ENCODE results near the gene EFNB3.

- TF ChIP-seq, protein P1, sequence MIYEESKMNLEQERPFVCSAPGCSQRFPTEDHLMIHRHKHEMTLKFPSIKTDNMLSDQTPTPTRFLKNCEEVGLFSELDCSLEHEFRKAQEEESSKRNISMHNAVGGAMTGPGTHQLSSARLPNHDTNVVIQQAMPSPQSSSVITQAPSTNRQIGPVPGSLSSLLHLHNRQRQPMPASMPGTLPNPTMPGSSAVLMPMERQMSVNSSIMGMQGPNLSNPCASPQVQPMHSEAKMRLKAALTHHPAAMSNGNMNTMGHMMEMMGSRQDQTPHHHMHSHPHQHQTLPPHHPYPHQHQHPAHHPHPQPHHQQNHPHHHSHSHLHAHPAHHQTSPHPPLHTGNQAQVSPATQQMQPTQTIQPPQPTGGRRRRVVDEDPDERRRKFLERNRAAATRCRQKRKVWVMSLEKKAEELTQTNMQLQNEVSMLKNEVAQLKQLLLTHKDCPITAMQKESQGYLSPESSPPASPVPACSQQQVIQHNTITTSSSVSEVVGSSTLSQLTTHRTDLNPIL (CRISPR knock-in tag; IDR thresholded peaks at IDR 0.05; ENCODE audit: low read depth), result no peak
- TF ChIP-seq ZFP30 (CRISPR knock-in tag; IDR thresholded peaks at IDR 0.05) (no peak), TOX (CRISPR knock-in tag; IDR thresholded peaks at IDR 0.05; ENCODE audit: borderline replicate concordance) (no peak), BACH2 (CRISPR knock-in tag; IDR thresholded peaks at IDR 0.05; ENCODE audit: borderline replicate concordance) (no peak), GLIS3 (CRISPR knock-in tag; IDR thresholded peaks at IDR 0.05) (no peak), ZNF70 (CRISPR knock-in tag; IDR thresholded peaks at IDR 0.05) (no peak), ARNTL (CRISPR knock-in tag; IDR thresholded peaks at IDR 0.05; ENCODE audit: borderline replicate concordance, low read depth) (no peak), ZNF8 (CRISPR knock-in tag; IDR thresholded peaks at IDR 0.05) (no peak), OSR1 (CRISPR knock-in tag; IDR thresholded peaks at IDR 0.05) (no peak), RARB (CRISPR knock-in tag; IDR thresholded peaks at IDR 0.05) (no peak), ISL1 (CRISPR knock-in tag; IDR thresholded peaks at IDR 0.05) (no peak), ZFP3 (CRISPR knock-in tag; IDR thresholded peaks at IDR 0.05) (no peak), TSHZ2 (CRISPR knock-in tag; IDR thresholded peaks at IDR 0.05) (no peak)
Observed at GRCh38 chr17:7727886-7728285, 22.9 kb downstream of the EFNB3 start.
